ENCODE data around the gene IAPP. TPM values are rescaled to one million over a fixed set of nuclear protein-coding genes. Genes with fewer than 3 reads are reported as not detected.
"Not testable (repeated sequence)": the region's sequence is repeated elsewhere in the genome, so short reads cannot be mapped to it uniquely, and the experiment has no call there.

The IAPP gene
- total RNA-seq, 2 experiments from 2014 or later = not detected

GRCh38 chr12:21394828-21395626 lies 22.3 kb downstream of the IAPP start:
- H3K27me3 Mint-ChIP-seq = peaks cover 12% of the 10 kb centered on the region
- H3K36me3 Mint-ChIP-seq (ENCODE audit: low read depth); POLR2A ChIA-PET; H3K9me3 Mint-ChIP-seq; DNase-seq; H3K4me3 Mint-ChIP-seq; H3K4me1 Mint-ChIP-seq; H3K27ac Mint-ChIP-seq; CTCF ChIA-PET: not testable (repeated sequence)

GRCh38 chr12:21413369-21414277 lies 40.9 kb downstream of the IAPP start:
- H3K4me3 Mint-ChIP-seq = no peak overlapping the region
- no peak for DNase-seq
- H3K36me3 Mint-ChIP-seq (ENCODE audit: low read depth) = no peaks in the 10 kb centered on the region
- peaks cover 16% of the 10 kb centered on the region for H3K27me3 Mint-ChIP-seq
- H3K27ac Mint-ChIP-seq = no peak overlapping the region
- no peaks in the 10 kb centered on the region for H3K9me3 Mint-ChIP-seq
- CTCF ChIA-PET = no interaction called here
- POLR2A ChIA-PET = no interaction called here
- H3K4me1 Mint-ChIP-seq = no peaks in the 10 kb centered on the region

GRCh38 chr12:21416511-21417121 lies 43.9 kb downstream of the IAPP start:
- Mint-ChIP-seq H3K9me3 (no peaks in the 10 kb centered on the region), H3K4me3 (no peak overlapping the region), H3K4me1 (no peaks in the 10 kb centered on the region), H3K27ac (no peak overlapping the region), H3K36me3 (ENCODE audit: low read depth) (no peaks in the 10 kb centered on the region), H3K27me3 (peaks cover 16% of the 10 kb centered on the region)
- ChIA-PET POLR2A (interaction anchor here (0.8 kb wide), 1 partner anchor 125 kb away, joined by 5 read pairs; no protein-coding TSS in a partner anchor), CTCF (no interaction called here)
- no peak for DNase-seq

GRCh38 chr12:21418398-21418797 lies 45.7 kb downstream of the IAPP start:
- H3K4me1 Mint-ChIP-seq; DNase-seq; H3K9me3 Mint-ChIP-seq; CTCF ChIA-PET; H3K4me3 Mint-ChIP-seq; H3K36me3 Mint-ChIP-seq (ENCODE audit: low read depth); POLR2A ChIA-PET; H3K27ac Mint-ChIP-seq: not testable (repeated sequence)
- peaks cover 16% of the 10 kb centered on the region for H3K27me3 Mint-ChIP-seq

GRCh38 chr12:21419009-21419699 lies 46.5 kb downstream of the IAPP start:
- H3K27ac Mint-ChIP-seq; CTCF ChIA-PET; H3K36me3 Mint-ChIP-seq (ENCODE audit: low read depth); H3K4me1 Mint-ChIP-seq; POLR2A ChIA-PET; H3K9me3 Mint-ChIP-seq; H3K4me3 Mint-ChIP-seq; DNase-seq: not testable (repeated sequence)
- H3K27me3 Mint-ChIP-seq = peaks cover 16% of the 10 kb centered on the region

- H3K27ac Mint-ChIP-seq = no peak overlapping the region
- CTCF ChIA-PET = no interaction called here
Observed at GRCh38 chr12:21428241-21428640, 55.5 kb downstream of the IAPP start.

More at GRCh38 chr12:21428241-21428640, 55.5 kb downstream of the IAPP start:
- no peaks in the 10 kb centered on the region for H3K4me1 Mint-ChIP-seq
- POLR2A ChIA-PET = interaction anchor here (0.7 to 1.8 kb wide), 2 partner anchors 9 to 10 kb away, joined by 3 to 5 read pairs; no protein-coding TSS in a partner anchor
- H3K36me3 Mint-ChIP-seq (ENCODE audit: low read depth) = no peaks in the 10 kb centered on the region
- H3K27me3 Mint-ChIP-seq = peaks cover 7% of the 10 kb centered on the region
- DNase-seq = no peak
- H3K4me3 Mint-ChIP-seq = no peak overlapping the region
- peaks cover 2% of the 10 kb centered on the region for H3K9me3 Mint-ChIP-seq

Other genes starting within 250 kb of the IAPP start
- gene SLCO1B1, start 241.7 kb upstream of the IAPP start, total RNA-seq = not detected
- gene SLCO1A2, start 38.0 kb upstream of the IAPP start, total RNA-seq = not detected
- gene PYROXD1, start 64.8 kb downstream of the IAPP start, total RNA-seq = 10 to 100 TPM; 32.8 to 35.8 TPM
- gene RECQL, start 128.7 kb downstream of the IAPP start, total RNA-seq = 100 to 1,000 TPM in 1 of 2 experiments, 10 to 100 TPM in 1; 87.6 to 100 TPM
- 10 to 100 TPM; 44.1 to 57.5 TPM for gene GOLT1B, start 128.9 kb downstream of the IAPP start, total RNA-seq
- 1 to 10 TPM in 1 of 2 experiments, under 1 TPM in 1; 0.88 to 1.1 TPM for gene SPX, start 153.4 kb downstream of the IAPP start, total RNA-seq
- gene GYS2, start 231.9 kb downstream of the IAPP start, total RNA-seq = not detected

Measured in activated CD4-positive, alpha-beta memory T cell treated with anti-CD3 and anti-CD28 coated beads, Interleukin-2, amount 10 ng/mL, durations not matched to agents 7 days and 5 days (primary cell).